ENCODE results near the gene CIAPIN1. TPM values are rescaled to one million over a fixed set of nuclear protein-coding genes. Genes with fewer than 3 reads are reported as not detected.
"Not testable (repeated sequence)": the region's sequence is repeated elsewhere in the genome, so short reads cannot be mapped to it uniquely, and the experiment has no call there.

CIAPIN1 gene
- total RNA-seq, 1 donor from 2014 or later: 52.3 TPM

GRCh38 chr16:57403965-57404817 is 43.0 kb downstream of the CIAPIN1 start, which contains the start of gene CCL17:
Gene CCL17 (plus strand): TSS chr16:57404767. CDS start chr16:57413933, 9,166 bp downstream.
- no peak within 1 kb of the TSS for H3K4me3 Mint-ChIP-seq
- ATAC-seq (ENCODE audit: low read depth) (no peak), DNase-seq (no peak)
- TF ChIP-seq CTCF (IDR thresholded peaks at IDR 0.05): no peak
- ChIA-PET POLR2A (interaction anchor here (1.1 kb wide), 1 partner anchor 16 kb away, joined by 6 read pairs; no protein-coding TSS in a partner anchor), CTCF (interaction anchor here (0.7 kb wide), 1 partner anchor 103 kb away, joined by 4 read pairs; no protein-coding TSS in a partner anchor)
- no peak within 1 kb of the TSS for H3K27ac Mint-ChIP-seq
- no peaks in the 10 kb centered on the region for H3K9me3 Mint-ChIP-seq
- H3K27me3 Mint-ChIP-seq: no peaks in the 10 kb centered on the region
- H3K4me1 Mint-ChIP-seq: peaks cover 33% of the 10 kb centered on the region
- intact Hi-C loops (cut with micrococcal nuclease): no loop called here
- H3K36me3 Mint-ChIP-seq (ENCODE audit: low read depth): no peaks in the 10 kb centered on the region

GRCh38 chr16:57401943-57402640 is 45.1 kb downstream of the CIAPIN1 start:
- no peak for ATAC-seq (ENCODE audit: low read depth)
- H3K9me3 Mint-ChIP-seq: no peaks in the 10 kb centered on the region
- no peaks in the 10 kb centered on the region for H3K36me3 Mint-ChIP-seq (ENCODE audit: low read depth)
- H3K4me1 Mint-ChIP-seq: peaks cover 35% of the 10 kb centered on the region
- no peak overlapping the region for H3K27ac Mint-ChIP-seq
- TF ChIP-seq CTCF (IDR thresholded peaks at IDR 0.05): no peak
- intact Hi-C loops (cut with micrococcal nuclease): no loop called here
- CTCF ChIA-PET: no interaction called here
- no peak overlapping the region for H3K4me3 Mint-ChIP-seq
- no peaks in the 10 kb centered on the region for H3K27me3 Mint-ChIP-seq
- POLR2A ChIA-PET: interaction anchor here (0.6 to 3.1 kb wide), 2 partner anchors 11 to 110 kb away, joined by 10 to 20 read pairs; no protein-coding TSS in a partner anchor
- no peak for DNase-seq

GRCh38 chr16:57397493-57397892 is 49.7 kb downstream of the CIAPIN1 start:
- CTCF ChIA-PET; H3K27ac Mint-ChIP-seq; DNase-seq; H3K9me3 Mint-ChIP-seq; ATAC-seq (ENCODE audit: low read depth); H3K27me3 Mint-ChIP-seq; H3K36me3 Mint-ChIP-seq (ENCODE audit: low read depth); H3K4me3 Mint-ChIP-seq: not testable (repeated sequence)
- intact Hi-C loops (cut with micrococcal nuclease): loop anchor here (2.0 kb wide), 2 partner anchors 13 to 43 kb away; no protein-coding TSS in a partner anchor
- peaks cover 35% of the 10 kb centered on the region for H3K4me1 Mint-ChIP-seq
- POLR2A ChIA-PET: interaction anchor here (1.6 kb wide), 1 partner anchor 16 kb away, joined by 4 read pairs; no protein-coding TSS in a partner anchor

GRCh38 chr16:57396786-57397185 is 50.4 kb downstream of the CIAPIN1 start:
- H3K4me3 Mint-ChIP-seq: no peak overlapping the region
- ATAC-seq (ENCODE audit: low read depth) (no peak), DNase-seq (no peak)
- H3K27me3 Mint-ChIP-seq: no peaks in the 10 kb centered on the region
- POLR2A ChIA-PET: interaction anchor here (1.6 kb wide), 1 partner anchor 16 kb away, joined by 4 read pairs; no protein-coding TSS in a partner anchor
- H3K4me1 Mint-ChIP-seq: peaks cover 32% of the 10 kb centered on the region
- H3K27ac Mint-ChIP-seq: no peak overlapping the region
- CTCF ChIA-PET: no interaction called here
- no peaks in the 10 kb centered on the region for H3K36me3 Mint-ChIP-seq (ENCODE audit: low read depth)
- no peak for TF ChIP-seq CTCF (IDR thresholded peaks at IDR 0.05)
- H3K9me3 Mint-ChIP-seq: no peaks in the 10 kb centered on the region
- intact Hi-C loops (cut with micrococcal nuclease): loop anchor here (2.0 kb wide), 2 partner anchors 14 to 42 kb away; no protein-coding TSS in a partner anchor

- no peak overlapping the region for H3K27ac Mint-ChIP-seq
- no peak overlapping the region for H3K4me3 Mint-ChIP-seq
- no peaks in the 10 kb centered on the region for H3K9me3 Mint-ChIP-seq
- CTCF ChIA-PET: no interaction called here
- intact Hi-C loops (cut with micrococcal nuclease): no loop called here
- TF ChIP-seq CTCF (IDR thresholded peaks at IDR 0.05): no peak
- no peaks in the 10 kb centered on the region for H3K36me3 Mint-ChIP-seq (ENCODE audit: low read depth)
- H3K4me1 Mint-ChIP-seq: peaks cover 15% of the 10 kb centered on the region
- POLR2A ChIA-PET: no interaction called here
- H3K27me3 Mint-ChIP-seq: no peaks in the 10 kb centered on the region
- no peak for DNase-seq
- no peak for ATAC-seq (ENCODE audit: low read depth)
Measured at GRCh38 chr16:57395026-57395425, 52.2 kb downstream of the CIAPIN1 start.

All from activated B cell treated with CpG ODN at 0.5 μM for 24 hours (primary cell).